Colonic mucosa (tissue), 4 donors: Measurements from ENCODE around the gene MRPS25. TPM values are rescaled to one million over a fixed set of nuclear protein-coding genes. Genes with fewer than 3 reads are reported as not detected.

Source experiments
- DNase-seq: peaks from one replicate; pipeline ENCODE4 v3.0.0-alpha.2; 2020
- H3K27ac ChIP-seq: fragments of 200-600 bp; one replicate; pipeline ENCODE4 v1.8.0; 2021
- H3K27me3 ChIP-seq: fragments of 200-600 bp; one replicate; pipeline ENCODE4 v1.8.0; 2021
- H3K36me3 ChIP-seq: fragments of 200-600 bp; one replicate; pipeline ENCODE4 v1.8.0; 2021
- H3K4me1 ChIP-seq: fragments of 200-600 bp; one replicate; pipeline ENCODE4 v1.8.0; 2021; ENCODE audit warnings: mild to moderate bottlenecking
- H3K4me3 ChIP-seq: fragments of 200-600 bp; one replicate; pipeline ENCODE4 v1.8.0; 2021
- H3K9ac ChIP-seq, 2 donors: one replicate each; pipeline ENCODE4 v1.7.0; 2013; ENCODE audit warnings: control low read depth in 2 of 2, low read depth in 2 of 2, low read length in 2 of 2
- H3K9me3 ChIP-seq: fragments of 200-600 bp; one replicate; pipeline ENCODE4 v1.8.0; 2021
- CTCF ChIP-seq: fragments of 200-600 bp; IDR thresholded peaks from one replicate; pipeline ENCODE4 v1.8.0; 2022; ENCODE audit warnings: antibody characterized with exemption, mild to moderate bottlenecking
- intact Hi-C: fragments of 100-400 bp; cut with DNase I; formaldehyde crosslinking; loops from one replicate; pipeline ENCODE4 v1.14.1; 2022
- total RNA-seq, 2 donors: library from RNA; stranded (reverse); fragmentation: NEBNext Ultra II Directional in 1 of 2; extraction: Animal tissue kit (Norgen Biotek cat#: 25700) in 1 of 2; gene quantifications; one replicate each; pipeline ENCODE4 v1.2.1, GENCODE V29; 2021
- donor health status: healthy.
- donor health status: DM: no; HTN: no; CAD: no.
- donor health status: DM: no; HTN: no; CAD: no.

MRPS25 gene
- 100 to 1,000 TPM in 1 of 2 donors, 10 to 100 TPM in 1; 53.3 to 117 TPM for total RNA-seq

- Histone ChIP-seq H3K9me3 (no peaks in the 10 kb centered on the region), H3K27ac (peak within 1 kb of the TSS; percentile 81), H3K9ac (peak within 1 kb of the TSS; percentile 72 to 89), H3K4me3 (peak within 1 kb of the TSS; percentile 97), H3K27me3 (no peaks in the 10 kb centered on the region), H3K36me3 (no peaks in the 10 kb centered on the region), H3K4me1 (peaks cover 8% of the 10 kb centered on the region)
- DNase-seq = peak; percentile 93
- TF ChIP-seq CTCF = no peak
- intact Hi-C loops = no loop called here
These were observed at the start of gene MRPS25 for GRCh38 chr3:15064835-15065549. TSS of gene MRPS25 (minus strand) at chr3:15065315. CDS start at chr3:15065194, 121 bp downstream.

- H3K36me3 ChIP-seq = no peaks in the 10 kb centered on the region
- H3K9ac ChIP-seq = no peak overlapping the region
- no peaks in the 10 kb centered on the region for H3K4me1 ChIP-seq
- no peak overlapping the region for H3K27ac ChIP-seq
- intact Hi-C loops = no loop called here
- no peak overlapping the region for H3K4me3 ChIP-seq
- H3K27me3 ChIP-seq = no peaks in the 10 kb centered on the region
- no peak for TF ChIP-seq CTCF
- no peak for DNase-seq
- H3K9me3 ChIP-seq = no peaks in the 10 kb centered on the region
These were observed 48.8 kb upstream of the MRPS25 start for GRCh38 chr3:15113884-15114283.

- no peaks in the 10 kb centered on the region for H3K27me3 ChIP-seq
- no peak overlapping the region for H3K4me3 ChIP-seq
- no peaks in the 10 kb centered on the region for H3K36me3 ChIP-seq
- H3K9me3 ChIP-seq = no peaks in the 10 kb centered on the region
- H3K27ac ChIP-seq = no peak overlapping the region
- DNase-seq = no peak
- no peaks in the 10 kb centered on the region for H3K4me1 ChIP-seq
- no peak overlapping the region for H3K9ac ChIP-seq
- TF ChIP-seq CTCF = no peak
- intact Hi-C loops = no loop called here
These were observed 48.4 kb upstream of the MRPS25 start for GRCh38 chr3:15113471-15113870.

GRCh38 chr3:15112011-15112410 is 46.9 kb upstream of the MRPS25 start:
- intact Hi-C loops = no loop called here
- Histone ChIP-seq H3K4me1 (no peaks in the 10 kb centered on the region), H3K4me3 (no peak overlapping the region), H3K9me3 (no peaks in the 10 kb centered on the region), H3K27ac (no peak overlapping the region), H3K36me3 (no peaks in the 10 kb centered on the region), H3K9ac (no peak overlapping the region), H3K27me3 (no peaks in the 10 kb centered on the region)
- no peak for DNase-seq
- no peak for TF ChIP-seq CTCF

GRCh38 chr3:15110206-15110605 is 45.1 kb upstream of the MRPS25 start:
- no peaks in the 10 kb centered on the region for H3K36me3 ChIP-seq
- DNase-seq = no peak
- no peak overlapping the region for H3K9ac ChIP-seq
- intact Hi-C loops = no loop called here
- H3K9me3 ChIP-seq = no peaks in the 10 kb centered on the region
- no peaks in the 10 kb centered on the region for H3K27me3 ChIP-seq
- no peaks in the 10 kb centered on the region for H3K4me1 ChIP-seq
- no peak overlapping the region for H3K4me3 ChIP-seq
- no peak for TF ChIP-seq CTCF
- H3K27ac ChIP-seq = no peak overlapping the region
